Bone marrow (tissue), 2 donors: ENCODE results near the gene EEF2.
"Not testable (repeated sequence)": the region's sequence is repeated elsewhere in the genome, so short reads cannot be mapped to it uniquely, and the experiment has no call there.

Source experiments
- DNase-seq, 2 donors: peaks; one replicate each; lab custom pipeline; 2025; lab: John Stamatoyannopoulos, UW

The EEF2 gene

DNA sequence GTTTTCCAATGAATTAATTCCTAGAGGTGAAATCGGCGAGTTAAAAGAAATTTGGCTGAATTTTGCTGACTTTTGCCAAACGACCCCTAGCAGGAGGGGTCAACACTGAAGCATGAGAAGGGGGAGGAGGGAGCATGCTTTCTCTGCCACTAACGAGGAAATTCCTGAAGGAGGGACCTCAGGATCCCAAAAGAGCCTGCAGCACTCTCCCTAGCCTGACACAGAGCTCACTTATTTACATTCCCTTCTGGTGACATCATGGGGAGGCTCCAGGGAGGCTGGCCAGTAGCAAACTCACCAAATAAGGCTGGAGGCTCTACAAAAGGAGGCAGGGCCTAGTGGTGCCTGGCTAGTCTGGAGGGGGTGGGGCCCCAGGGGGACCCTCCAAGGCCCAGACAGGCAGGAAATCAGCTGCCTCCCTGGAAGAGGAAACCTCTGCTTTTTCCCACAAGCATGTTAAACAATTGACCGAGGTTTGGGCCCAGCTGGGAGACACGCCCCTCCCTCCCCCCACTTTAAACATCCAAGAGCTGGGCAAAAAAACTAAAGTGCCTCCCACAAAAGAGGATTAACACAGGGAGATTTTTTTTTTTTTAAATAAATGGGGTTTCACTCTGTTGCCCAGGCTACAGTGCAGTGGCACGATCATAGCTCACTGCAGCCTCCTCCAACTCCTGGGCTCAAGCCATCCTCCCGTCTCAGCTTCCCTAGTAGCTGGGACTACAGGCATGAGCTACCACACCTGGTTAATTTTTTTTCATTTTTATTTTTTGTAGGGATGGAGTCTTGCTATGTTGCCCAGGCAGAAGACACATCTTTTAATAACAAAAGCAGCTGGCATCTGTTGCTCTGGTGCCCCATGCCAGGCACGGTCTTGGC is 16.5 kb downstream of the EEF2 start:
- no peak for DNase-seq

DNA sequence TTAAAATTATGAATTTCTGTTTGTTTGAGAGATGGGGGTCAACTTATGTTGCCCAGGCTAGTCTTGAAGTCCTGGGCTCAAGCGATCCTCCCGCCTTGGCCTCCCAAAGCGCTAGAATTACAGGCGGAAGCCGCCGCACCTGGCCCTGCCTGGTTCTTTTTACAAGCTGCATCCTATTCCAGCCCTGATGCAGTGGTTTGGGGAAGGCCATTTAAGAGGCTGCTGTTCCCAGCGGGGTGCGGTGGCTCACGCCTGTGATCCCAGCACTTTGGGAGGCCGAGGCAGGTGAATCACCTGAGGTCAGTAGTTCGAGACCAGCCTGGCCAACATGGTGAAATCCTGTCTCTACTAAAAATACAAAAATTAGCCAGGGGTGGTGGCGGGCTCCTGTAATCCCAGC is 17.3 kb downstream of the EEF2 start:
- not testable (repeated sequence) for DNase-seq

DNA sequence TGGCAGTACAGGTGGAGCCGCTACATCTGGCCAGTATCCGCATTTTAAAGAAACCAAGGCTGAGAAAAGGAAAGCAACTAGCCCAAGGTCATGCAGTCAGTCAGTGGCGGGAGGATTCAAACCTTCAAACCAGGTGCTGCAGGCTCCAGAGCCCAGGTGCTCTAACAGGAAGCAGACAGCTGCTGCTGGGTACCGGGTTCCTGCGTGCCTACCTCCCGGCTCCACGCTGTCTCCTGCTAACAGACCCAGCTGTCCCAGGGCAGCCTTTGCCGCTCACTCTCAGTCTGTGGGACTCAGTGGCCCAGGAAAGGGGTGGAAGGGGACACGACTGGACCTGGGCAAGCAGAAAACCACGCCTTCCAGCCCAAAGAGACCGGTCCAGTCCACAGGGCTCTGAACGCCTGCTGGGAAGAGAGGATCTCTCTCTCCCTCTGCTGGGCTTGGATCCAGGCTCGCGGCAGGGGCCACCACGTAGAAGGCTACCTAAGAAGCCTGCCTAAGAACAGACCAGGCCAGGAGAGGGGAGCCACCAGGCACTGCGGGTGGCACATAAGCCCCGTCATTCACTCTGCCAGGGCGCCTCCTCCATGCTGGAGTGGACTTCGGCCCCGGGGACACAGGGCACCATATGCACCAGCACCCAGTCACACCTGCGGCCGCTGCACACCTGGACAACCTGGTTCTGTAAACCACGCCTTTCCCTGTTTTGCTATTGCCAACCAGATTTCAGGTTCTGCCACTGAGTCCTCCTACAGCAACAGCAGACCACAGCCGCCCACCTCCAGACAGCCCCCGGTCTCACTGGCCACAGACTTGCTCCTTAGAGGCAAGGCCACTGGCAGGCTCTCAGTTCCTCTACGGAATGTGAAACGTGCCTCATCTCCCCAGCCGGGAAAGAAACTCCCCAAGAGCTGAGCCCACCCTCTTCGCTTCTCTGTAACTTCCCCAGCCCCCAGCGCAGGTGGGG is 18.9 kb downstream of the EEF2 start:
- DNase-seq: no peak

DNA sequence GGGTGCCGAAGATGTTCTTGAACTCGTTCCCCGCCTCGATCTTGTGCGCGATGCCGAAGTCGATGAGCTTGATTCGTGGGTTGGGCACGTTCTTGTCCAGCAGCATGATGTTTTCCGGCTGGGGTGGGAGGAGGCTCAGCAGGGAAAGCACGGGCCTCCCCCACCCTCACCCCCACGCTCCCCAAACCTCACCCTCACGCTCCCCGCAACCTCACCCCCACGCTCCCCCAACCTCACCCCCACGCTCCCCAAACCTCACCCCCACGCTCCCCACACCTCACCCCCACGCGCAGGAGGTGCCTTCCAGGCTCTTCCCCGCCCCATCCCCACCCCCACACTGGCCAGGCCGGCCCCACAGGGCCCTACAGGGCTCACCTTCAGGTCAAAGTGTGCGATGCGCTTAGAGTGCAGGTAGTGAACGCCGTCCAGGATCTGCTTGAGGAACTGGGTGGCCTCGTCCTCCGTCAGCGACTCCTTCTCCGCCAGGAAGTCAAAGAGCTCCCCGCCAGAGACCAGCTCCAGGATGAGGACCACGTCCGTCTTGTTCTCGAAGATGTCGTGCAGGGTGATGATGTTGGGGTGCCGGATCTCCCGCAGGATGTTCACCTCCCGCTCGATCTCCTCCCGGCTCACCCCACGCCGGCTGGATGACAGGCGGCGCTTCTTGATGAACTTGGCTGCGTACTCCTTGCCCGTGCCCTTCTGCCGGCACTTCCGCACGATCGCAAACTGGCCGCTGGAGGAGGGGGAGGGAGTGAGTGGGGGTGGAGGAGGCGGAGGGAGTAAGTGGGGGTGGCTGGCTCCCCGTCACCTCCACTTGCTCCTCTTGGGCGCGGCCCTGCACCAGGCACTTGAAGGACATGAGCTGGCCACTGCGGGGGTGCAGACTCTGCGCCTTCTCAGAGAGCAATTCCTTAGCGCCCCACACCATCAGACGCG is 20.7 kb downstream of the EEF2 start:
- no peak for DNase-seq

DNA sequence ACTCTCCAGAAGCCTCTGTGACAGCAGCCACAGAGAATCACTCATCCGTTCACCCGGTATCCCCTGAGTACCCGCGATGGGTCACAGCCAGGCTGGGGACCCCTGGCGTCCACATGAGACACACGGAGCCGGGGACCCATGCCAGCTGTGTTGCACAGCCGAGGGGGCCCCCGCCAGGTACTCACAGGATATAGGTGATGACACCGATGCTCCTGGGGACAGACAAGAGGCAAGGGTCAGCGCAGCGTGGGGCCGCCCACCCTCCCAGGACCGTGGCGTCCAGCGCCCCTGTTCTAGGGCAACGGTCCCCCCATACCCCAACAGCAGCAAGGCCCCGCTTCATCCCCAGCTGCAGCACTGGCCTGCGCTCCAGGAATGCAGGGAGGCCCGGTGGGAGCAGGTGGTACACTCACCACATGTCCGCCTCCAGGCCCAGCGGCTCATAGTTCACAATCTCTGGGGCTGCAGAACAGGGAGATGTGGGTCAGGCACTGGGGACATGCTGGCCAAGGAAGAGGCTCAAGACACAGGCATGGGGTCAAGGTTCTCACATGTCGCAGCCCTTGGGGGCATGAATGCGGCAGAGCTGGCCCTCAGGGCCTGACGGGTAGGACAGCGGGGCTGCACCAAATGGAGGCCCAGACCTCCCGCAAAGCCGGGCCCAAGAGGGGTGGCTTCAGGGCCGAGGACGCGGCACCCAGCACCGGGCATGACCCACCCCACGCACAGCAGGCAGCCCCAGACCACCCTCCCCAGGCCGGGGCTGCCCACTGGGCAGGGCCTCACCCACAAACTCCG is 21.6 kb downstream of the EEF2 start:
- DNase-seq: no peak

DNA sequence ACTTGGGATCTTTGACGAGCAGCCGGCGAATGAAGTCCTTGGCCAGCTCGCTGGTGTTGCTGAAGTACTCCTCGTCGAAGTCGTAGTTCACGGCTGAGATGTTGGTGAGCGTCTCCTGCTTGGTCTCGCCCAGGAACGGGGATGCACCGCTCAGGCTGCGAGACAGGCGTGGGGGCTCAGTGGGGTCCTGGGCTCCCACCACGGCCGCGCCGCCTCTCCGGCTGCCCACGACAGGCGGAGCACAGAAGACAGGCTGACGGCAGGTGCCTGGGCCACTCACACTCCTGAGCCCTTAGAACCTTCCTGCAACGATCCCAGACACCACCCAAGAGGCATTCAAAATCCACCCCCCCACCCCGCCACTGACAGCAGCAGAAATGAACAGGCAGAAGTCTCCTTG is 24.3 kb downstream of the EEF2 start:
- DNase-seq: no peak

DNA sequence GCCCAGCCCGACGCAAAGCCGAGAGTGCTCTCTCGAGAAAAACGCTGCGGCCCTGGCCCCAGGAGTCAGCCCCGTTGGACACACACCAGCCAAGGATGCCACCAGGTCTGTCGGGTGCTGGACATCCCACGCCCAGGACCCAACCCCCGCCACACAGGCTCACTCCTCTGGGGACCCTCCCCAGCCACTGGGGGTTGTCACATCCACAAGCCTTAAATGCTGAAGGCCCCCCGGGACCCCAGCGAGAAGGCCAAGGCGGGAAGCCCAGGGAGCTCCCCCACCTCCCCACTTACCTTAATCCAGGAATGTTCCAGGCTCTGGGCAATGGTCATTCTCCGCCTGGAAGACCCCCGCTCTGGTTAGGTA is 25.5 kb downstream of the EEF2 start:
- DNase-seq: no peak

DNA sequence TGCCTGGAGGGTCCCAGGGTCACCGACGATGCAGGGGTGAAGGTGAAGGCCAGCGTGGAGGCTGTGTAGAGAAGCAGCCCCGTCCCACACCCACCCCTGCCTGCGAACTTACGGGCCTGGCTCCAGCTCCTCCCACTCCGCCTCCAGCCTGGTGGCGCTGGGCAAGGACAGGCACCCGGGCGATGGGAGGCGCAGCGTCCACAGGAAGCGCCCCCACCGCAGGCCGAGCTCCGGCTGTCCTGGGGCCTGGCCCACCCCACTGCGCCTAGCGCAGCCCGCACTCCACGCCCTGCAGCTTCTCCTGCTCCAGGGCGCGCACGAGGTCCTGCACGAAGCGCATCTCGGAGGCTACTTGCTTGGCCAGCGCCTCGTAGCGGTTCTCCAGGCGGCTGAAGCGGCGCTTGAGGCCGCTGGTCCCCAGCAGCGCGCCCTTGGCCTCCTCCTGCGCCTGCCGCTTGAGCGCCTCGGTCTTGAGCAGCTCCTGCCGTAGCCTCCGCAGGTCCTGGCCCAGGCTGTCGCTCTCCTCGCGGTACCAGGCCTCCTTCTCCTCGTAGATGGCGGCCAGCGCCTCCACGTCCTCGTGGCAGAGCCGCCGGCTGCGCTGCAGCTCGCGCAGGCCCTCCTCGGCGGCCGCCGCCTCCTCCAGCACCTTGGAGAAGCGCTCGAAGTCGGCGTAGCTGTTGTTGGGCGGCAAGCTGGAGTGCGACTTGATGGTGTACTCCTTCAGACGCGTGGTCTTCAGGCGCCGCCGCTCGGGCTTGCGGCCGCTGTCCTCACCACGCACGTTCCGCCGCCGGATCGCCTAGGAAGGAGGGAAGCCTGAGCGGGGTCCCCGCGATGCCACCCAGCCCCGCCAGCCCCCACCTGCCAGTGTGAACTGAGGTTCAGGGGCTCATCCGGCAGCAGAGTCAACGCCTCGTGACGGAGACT is 26.2 kb downstream of the EEF2 start:
- DNase-seq: no peak

DNA sequence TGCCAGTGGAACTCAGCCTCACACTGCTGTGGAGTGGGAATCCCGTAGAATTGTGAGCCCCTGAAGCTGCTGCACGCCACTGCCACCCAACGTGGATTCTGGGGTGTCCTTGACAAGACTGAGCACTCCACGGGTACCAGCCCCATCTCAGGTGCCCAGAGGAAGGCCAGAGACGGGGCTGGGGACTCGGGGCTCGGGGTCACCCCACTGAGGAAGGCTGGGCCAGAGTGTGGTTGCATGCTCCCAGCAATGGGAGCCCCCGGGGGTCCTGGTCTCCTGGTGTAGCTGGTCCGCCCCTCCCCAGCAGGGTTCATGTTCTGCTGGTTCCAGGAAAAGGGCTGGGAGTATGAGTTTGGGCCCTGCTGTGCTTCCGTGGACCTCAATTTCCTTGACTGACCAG is 29.6 kb downstream of the EEF2 start:
- no peak for DNase-seq

DNA sequence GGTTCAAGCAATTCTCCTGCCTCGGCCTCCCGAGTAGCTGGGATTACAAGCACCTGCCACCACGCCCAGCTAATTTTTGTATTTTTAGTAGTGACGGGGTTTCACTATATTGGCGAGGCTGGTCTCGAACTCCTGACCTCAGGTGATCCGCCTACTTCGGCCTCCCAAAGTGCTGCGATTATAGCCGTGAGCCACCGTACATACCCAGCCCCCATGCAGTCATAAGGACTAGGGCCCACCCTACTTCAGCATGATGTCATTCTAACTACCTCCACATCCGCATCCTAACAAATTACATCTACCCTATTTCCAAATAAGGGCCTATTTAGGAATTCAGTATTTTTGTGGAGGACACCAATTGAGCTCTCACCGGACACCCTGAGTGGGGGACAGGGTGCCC is 30.0 kb downstream of the EEF2 start:
- DNase-seq: not testable (repeated sequence)

DNA sequence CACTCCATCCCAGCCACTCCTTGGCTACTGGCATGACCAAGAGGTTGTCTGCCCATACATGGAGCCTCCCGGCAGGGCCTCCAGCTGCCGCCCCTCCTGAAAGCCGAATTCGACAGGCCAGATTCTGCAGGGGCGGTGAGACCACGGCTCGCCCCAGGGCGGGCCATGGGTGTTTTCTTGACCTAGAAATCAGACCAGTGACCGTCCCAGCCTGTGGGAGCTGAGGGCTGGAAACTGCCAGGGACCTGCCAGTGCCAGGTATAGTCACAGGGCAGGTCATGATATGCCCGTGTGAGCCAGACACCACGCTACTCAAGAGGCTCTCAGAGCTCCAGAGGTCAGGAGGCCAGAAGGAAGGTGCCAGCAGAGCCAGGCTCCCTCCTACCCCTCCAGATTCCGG is 31.2 kb downstream of the EEF2 start:
- DNase-seq: no peak

DNA sequence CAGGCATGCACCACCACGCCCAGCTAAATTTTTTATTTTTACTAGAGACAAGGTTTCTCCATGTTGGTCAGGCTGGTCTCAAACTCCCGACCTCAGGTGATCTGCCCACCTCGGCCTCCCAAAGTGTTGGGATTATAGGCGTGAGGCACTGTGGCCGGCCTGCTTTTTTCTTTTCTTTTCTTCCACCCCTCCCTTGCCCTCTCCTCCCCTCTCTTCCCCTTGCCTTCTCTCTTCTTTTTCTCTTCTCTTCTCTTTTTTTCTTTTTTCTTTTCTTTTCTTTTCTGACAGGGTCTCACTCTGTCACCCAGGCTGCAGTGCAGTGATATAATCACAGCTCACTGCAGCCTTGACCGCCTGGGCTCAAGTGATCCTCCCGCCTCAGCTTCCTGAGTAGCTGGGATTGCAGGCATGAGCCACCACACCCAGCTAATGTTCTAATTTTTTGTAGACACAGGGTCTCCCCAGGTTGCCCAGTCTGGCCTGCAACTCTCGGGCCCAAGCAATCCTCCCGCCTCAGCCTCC is 32.4 kb downstream of the EEF2 start:
- not testable (repeated sequence) for DNase-seq

DNA sequence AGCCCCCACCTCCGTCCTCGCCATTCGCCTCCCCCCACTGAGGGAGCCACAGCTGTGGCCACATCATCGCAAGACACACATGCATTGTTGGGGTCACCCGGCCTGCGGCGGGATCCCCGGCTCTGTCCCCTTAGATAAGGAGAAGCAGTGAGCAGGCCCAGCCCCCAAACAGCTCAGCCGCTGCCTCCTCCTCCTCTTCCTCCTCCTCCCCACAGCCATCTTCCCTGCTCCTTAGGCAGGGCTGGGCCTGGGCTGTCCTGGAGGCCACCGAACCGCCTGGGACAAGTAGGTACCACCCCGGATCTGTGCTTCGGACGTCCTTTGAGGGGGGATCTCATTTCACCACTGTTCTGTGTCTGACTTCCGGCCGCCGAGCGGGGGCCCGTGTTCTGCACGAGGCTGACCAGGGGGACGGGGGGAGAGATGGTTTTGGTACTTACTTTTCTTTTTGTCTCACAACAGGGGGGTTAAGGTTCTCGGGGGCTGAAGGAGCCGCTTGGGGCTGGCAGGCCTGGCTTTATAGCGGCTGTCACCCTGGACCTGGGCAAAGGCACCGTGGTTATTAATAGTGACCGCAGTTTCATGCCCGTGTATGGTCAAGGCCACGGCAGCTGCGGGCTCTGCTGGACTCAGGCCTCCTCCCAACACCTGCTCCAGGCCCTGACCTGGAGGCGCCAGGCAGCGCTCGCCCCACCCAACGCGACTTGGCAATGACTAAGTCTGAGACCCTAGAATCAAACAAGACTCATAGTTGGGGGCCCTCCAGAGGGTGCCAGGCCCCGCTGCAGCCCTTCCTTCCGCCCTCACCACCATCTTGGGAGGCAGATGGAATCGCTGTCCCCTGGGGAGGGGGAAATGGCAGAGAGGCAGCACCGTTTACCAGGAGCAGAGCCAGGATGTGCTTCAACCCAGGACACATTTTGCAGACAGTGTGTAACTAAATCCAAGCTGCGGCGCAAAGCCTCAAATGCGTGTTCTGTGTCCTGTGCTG is 34.1 kb downstream of the EEF2 start:
- DNase-seq: no peak

DNA sequence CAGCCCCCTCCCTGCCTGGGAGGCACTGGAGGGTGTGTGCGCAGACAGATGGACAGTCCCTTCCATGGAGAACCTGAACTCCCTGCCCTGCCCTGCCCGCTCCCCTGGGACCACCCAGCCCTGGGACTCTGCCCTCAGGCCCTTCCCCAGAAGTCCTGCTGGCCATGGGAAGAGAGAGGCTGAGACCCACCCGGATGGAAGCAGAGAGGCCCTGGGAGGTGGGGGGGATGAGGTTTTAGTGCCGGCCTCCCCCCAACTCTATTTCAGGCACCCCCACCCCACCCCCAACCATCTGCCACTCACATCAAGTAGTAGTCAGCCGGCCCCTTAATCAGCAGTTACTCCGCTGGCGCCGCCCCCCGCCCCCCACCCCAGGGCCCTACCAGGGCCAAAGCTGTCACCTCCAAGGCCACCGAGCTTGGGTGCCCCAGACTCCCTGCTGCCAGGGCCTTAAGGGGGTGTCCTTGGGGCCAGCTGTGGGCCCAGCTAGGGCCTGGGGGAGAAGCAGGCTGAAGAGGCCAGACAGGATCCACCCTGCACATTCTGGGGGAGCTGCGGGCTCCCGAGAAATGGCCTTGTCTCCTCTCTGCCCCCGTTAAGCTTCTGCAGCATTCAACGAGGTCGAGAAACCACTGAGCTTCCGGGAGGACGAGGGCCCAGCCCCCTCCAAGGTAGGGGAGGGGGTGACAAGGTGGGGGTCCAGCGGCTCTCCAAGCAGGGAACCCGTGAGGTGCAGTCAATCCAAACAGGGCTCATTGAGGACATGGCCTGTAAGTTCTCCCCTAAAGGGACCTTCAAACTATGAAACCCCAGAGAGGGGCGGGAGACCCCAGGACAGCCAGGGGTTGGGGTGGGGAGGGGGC is 35.0 kb downstream of the EEF2 start:
- DNase-seq: no peak

DNA sequence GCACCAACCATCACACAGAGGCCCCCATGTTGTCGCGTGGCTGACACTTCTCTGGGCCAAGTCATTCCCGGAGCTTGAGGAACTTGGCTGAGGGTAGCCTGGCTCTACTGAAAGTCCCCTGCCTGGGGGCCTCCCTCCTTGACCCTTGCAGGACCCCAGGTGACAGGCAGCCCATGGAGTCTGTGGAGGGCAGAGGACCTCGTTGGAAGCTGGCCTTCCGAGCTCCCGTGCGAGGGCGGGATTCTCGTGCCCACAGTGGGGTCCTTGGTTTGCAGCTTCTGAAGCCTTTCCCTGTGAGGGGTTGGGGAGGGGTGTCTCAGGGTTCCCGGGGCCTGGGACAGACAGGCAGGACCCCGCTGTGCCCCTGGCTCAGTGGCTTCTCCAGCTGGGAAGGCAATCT is 36.0 kb downstream of the EEF2 start:
- no peak for DNase-seq

DNA sequence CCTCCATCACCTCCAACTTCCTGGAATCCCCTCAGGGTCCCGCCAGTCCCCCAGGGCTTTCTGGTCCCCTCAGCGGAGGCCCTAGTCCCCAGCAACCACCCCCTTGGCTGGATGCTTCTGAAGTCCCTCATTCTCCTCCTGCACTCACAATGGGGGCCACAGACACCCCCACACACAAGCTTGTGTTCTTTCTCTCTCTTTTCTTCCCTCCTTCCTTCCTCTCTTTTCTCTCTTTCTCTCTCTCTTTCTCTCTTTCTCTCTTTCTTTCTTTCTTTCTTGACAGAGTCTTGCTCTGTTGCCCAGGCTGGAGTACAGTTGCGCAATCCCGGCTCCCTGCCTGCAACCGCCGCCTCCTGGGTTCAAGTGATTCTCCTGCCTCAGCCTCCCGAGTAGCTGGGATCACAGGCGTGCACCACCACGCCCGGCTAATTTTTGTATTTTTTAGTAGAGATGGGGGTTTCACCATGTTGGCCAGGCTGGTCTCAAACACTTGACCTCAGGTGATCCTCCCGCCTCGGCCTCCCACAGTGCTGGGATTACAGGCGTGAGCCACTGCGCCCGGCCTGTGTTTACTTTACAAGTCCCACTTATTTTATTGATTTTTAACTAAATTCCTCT is 37.8 kb downstream of the EEF2 start:
- DNase-seq: not testable (repeated sequence)

DNA sequence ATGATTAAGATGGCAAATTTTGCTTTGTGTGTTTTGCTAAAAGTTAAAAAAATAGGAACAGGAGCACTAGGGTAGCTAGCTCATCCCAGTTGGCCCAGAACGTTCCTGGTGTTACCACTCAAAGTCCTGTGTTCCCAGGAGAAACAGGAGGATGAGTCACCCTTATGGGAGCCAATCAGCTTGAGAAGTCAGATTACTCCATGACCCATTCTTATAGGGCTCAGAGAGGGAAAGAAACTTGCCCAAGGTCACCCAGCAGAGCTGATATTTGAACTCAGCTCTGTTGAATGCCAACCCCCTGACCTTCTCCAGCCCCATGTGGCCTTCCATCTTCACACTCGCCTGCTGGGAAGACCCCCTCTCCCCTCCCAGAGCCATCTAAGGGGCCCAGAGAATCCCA is 39.4 kb downstream of the EEF2 start:
- no peak for DNase-seq
